GM19043 (cell line): ENCODE measurements around the gene MYCBP2.

Experiments
- ATAC-seq: cut with Tn5 transposase; IDR thresholded peaks from one replicate; pipeline ENCODE4 v1.9.1; 2021; ENCODE audit warnings: low read depth; ENCODE audit not compliant: unreplicated experiment

Gene MYCBP2

DNA sequence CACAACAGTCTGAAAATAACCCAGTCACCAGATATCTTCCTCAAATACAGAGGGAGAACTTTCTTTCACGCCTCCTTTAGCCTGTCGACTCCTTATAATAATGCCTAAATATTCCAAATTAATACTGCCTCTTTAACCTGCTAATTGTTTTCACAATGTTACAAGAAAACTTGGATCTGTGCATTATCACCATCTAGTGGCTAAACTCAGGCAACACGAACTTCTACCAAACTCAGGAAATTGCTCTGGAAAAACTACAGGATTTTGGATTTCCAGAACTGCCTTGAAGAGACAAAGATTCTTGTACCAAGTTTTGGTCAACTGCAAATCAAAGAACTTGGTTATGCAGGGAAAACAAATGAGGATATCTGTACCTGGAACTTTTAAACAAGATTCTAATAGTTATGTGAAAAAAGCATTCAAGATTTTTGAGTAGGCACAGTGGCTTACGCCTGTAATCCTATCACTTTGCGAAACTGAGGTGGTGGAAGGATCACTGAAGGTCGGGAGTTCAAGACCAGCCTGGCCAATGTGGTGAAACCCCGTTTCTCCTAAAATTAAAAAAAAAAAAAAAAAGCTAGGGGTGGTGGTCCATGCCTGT, 324.2 kb downstream of the MYCBP2 start:
- no peak for ATAC-seq

DNA sequence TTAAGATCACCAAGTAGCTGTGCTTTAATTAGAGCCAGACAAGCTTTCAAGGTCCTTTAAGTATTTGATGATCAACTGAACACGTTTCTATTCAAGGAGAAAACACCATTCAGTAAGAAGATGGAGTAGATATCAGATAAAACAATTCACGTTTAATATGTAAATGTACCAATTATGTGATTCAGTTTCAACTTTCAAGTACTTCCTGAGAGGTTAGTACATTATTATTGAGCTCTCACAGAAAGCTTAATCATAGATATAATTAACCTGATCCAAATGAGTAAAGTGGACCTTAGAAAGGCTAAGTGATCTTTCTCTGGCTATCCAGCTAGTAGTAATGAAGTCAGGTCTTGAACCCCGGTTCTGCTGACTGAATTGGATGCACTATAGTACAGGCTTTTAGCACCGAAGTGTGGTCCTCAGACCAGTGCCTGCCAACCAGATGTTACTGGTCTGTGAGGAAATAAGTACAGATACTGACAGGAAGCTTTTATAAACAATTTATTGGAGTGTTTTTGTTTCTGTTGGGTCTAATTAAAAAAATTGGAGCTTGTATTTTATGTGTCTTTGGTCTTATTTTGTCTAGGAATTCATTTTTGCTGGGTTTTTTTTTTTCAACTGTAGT, 324.8 kb downstream of the MYCBP2 start:
- ATAC-seq, result no peak

DNA sequence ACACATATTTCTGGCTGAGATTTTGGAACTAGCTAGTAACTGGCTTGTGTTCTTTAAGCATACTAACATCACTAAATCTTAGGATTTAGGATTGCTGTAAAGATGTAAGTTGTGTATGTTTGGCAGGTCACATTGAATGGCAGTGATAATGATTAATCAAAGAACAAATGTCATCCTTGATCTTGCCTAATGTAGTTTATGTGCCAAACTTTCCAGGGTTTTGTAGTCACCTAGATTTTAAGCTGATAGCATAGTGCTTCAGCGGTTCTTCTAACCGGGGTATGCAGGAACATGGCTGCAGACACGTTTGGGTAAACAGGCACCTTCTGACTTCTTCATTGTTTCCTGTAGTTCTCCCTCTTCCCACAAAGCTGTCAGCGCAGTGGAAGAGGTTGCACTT, 325.4 kb downstream of the MYCBP2 start:
- ATAC-seq, result no peak

DNA sequence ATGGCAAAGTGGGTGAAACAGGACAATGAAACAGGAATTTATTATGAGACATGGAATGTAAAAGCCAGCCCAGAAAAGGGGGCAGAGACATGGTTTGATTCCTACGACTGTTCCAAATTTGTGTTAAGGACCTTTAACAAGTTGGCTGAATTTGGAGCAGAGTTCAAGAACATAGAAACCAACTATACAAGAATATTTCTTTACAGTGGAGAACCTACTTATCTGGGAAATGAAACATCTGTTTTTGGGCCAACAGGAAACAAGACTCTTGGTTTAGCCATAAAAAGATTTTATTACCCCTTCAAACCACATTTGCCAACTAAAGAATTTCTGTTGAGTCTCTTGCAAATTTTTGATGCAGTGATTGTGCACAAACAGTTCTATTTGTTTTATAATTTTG, 326.4 kb downstream of the MYCBP2 start:
- no peak for ATAC-seq
